Hepatocyte (in vitro differentiated cells): Measurements from ENCODE around the gene PPFIA4.

Source experiments
- EZH2 ChIP-seq: fragments of 200-600 bp; sonication (generic); IDR thresholded peaks from 2 replicates; pipeline ENCODE4 v1.6.1; 2016; ENCODE audit warnings: antibody characterized with exemption, mild to moderate bottlenecking, borderline replicate concordance
- EZH2phosphoT487 ChIP-seq: fragments of 200-600 bp; sonication (generic); IDR thresholded peaks from one replicate; pipeline ENCODE4 v1.6.1; 2018; ENCODE audit warnings: antibody characterized with exemption, mild to moderate bottlenecking, low read depth, moderate library complexity; ENCODE audit not compliant: unreplicated experiment, severe bottlenecking
- TF ChIP-seq, protein P1 (sequence below): fragments of 200-600 bp; sonication (generic); IDR thresholded peaks from 2 replicates; pipeline ENCODE4 v1.5.1; 2016; ENCODE audit warnings: antibody characterized with exemption, mild to moderate bottlenecking; ENCODE audit not compliant: poor library complexity

- TF ChIP-seq EZH2 (no peak), EZH2phosphoT487 (no peak)
- TF ChIP-seq, protein P1, sequence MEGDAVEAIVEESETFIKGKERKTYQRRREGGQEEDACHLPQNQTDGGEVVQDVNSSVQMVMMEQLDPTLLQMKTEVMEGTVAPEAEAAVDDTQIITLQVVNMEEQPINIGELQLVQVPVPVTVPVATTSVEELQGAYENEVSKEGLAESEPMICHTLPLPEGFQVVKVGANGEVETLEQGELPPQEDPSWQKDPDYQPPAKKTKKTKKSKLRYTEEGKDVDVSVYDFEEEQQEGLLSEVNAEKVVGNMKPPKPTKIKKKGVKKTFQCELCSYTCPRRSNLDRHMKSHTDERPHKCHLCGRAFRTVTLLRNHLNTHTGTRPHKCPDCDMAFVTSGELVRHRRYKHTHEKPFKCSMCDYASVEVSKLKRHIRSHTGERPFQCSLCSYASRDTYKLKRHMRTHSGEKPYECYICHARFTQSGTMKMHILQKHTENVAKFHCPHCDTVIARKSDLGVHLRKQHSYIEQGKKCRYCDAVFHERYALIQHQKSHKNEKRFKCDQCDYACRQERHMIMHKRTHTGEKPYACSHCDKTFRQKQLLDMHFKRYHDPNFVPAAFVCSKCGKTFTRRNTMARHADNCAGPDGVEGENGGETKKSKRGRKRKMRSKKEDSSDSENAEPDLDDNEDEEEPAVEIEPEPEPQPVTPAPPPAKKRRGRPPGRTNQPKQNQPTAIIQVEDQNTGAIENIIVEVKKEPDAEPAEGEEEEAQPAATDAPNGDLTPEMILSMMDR, result no peak
Measured at GRCh38 chr1:203124546-203125317, 98.4 kb downstream of the PPFIA4 start.
